OCI-LY1 (cell line): Measurements from ENCODE around the gene ZDHHC9.

Experiments
- H2AFZ ChIP-seq: fragments of 200-600 bp; sonication (generic), shearing (Covaris generic); 2 replicates; pipeline ENCODE4 v1.6.0; 2014; ENCODE audit warnings: antibody characterized with exemption, mild to moderate bottlenecking, low read length
- H3F3A ChIP-seq: fragments of 200-600 bp; sonication (generic), shearing (Covaris generic); 2 replicates; pipeline ENCODE4 v1.6.0; 2014; ENCODE audit warnings: mild to moderate bottlenecking, antibody characterized with exemption, low read length, moderate library complexity; ENCODE audit not compliant: insufficient read depth
- H3K27ac ChIP-seq: fragments of 200-600 bp; sonication (generic); 2 replicates; pipeline ENCODE4 v1.5.1; 2014; ENCODE audit warnings: low read length, mixed run types, mild to moderate bottlenecking, low read depth; ENCODE audit not compliant: poor library complexity, severe bottlenecking
- H3K27me3 ChIP-seq: fragments of 200-600 bp; sonication (generic); 2 replicates; pipeline ENCODE4 v1.6.0; 2014; ENCODE audit warnings: antibody characterized with exemption, mild to moderate bottlenecking, low read length, moderate library complexity; ENCODE audit not compliant: insufficient read depth
- H3K36me3 ChIP-seq: fragments of 200-600 bp; sonication (generic); 2 replicates; pipeline ENCODE4 v1.6.1; 2014; ENCODE audit warnings: mild to moderate bottlenecking, antibody characterized with exemption, low read length, moderate library complexity, mixed read lengths; ENCODE audit not compliant: insufficient read depth
- H3K4me1 ChIP-seq: fragments of 200-600 bp; sonication (generic); 2 replicates; pipeline ENCODE4 v1.5.1; 2014; ENCODE audit warnings: mild to moderate bottlenecking, low read length, moderate library complexity; ENCODE audit not compliant: insufficient read depth, severe bottlenecking
- H3K4me2 ChIP-seq: fragments of 200-600 bp; sonication (generic), shearing (Covaris generic); 2 replicates; pipeline ENCODE4 v1.6.1; 2014; ENCODE audit warnings: low read length
- H3K4me3 ChIP-seq: fragments of 200-600 bp; sonication (generic); 2 replicates; pipeline ENCODE4 v1.5.1; 2014; ENCODE audit warnings: low read length, low read depth, mild to moderate bottlenecking, mixed read lengths; ENCODE audit not compliant: poor library complexity, severe bottlenecking
- H3K79me2 ChIP-seq: fragments of 200-600 bp; shearing (Covaris generic); 2 replicates; pipeline ENCODE4 v1.6.1; 2016; ENCODE audit warnings: mixed run types, low read length, mixed read lengths; ENCODE audit not compliant: insufficient read depth
- H3K9ac ChIP-seq: fragments of 200-600 bp; sonication (generic), shearing (Covaris generic); 2 replicates; pipeline ENCODE4 v1.6.1; 2014; ENCODE audit warnings: mild to moderate bottlenecking, low read length, mixed read lengths
- H3K9me2 ChIP-seq: fragments of 200-600 bp; sonication (generic), shearing (Covaris generic); 2 replicates; pipeline ENCODE4 v1.6.1; 2014; ENCODE audit warnings: low read depth, mild to moderate bottlenecking, low read length, mixed read lengths
- H3K9me3 ChIP-seq: fragments of 200-600 bp; shearing (Covaris generic); 2 replicates; pipeline ENCODE4 v1.6.1; 2014; ENCODE audit warnings: low read length, mixed read lengths
- H4K20me1 ChIP-seq: fragments of 200-600 bp; sonication (generic), shearing (Covaris generic); 2 replicates; pipeline ENCODE4 v1.6.0; 2016; ENCODE audit warnings: mild to moderate bottlenecking, low read length; ENCODE audit not compliant: insufficient read depth
- CTCF ChIP-seq: fragments of 200-600 bp; sonication (generic), shearing (Covaris generic); IDR thresholded peaks from 2 replicates; pipeline ENCODE4 v1.5.1; 2017; ENCODE audit warnings: mild to moderate bottlenecking, antibody characterized with exemption, low read length, moderate library complexity, mixed read lengths
- EZH2 ChIP-seq: fragments of 200-600 bp; sonication (generic), shearing (Covaris generic); IDR thresholded peaks from 2 replicates; pipeline ENCODE4 v1.8.0; 2017; ENCODE audit warnings: borderline replicate concordance, mixed run types, mild to moderate bottlenecking, antibody characterized with exemption, low read length, moderate library complexity, mixed read lengths

Gene ZDHHC9

GRCh38 chrX:129802863-129803262 is 40.8 kb downstream of the ZDHHC9 start:
- H3K79me2 ChIP-seq, result no peaks in the 10 kb centered on the region
- TF ChIP-seq CTCF, result no peak
- no peak for TF ChIP-seq EZH2
- no peaks in the 10 kb centered on the region for H3K9me2 ChIP-seq
- peaks cover 20% of the 10 kb centered on the region for H3K36me3 ChIP-seq
- H3K4me2 ChIP-seq, result no peak overlapping the region
- H3K9me3 ChIP-seq, result no peaks in the 10 kb centered on the region
- H3F3A ChIP-seq, result no peaks in the 10 kb centered on the region
- no peak overlapping the region for H2AFZ ChIP-seq
- H3K9ac ChIP-seq, result no peak overlapping the region
- no peak overlapping the region for H3K4me3 ChIP-seq
- no peaks in the 10 kb centered on the region for H3K4me1 ChIP-seq
- H3K27me3 ChIP-seq, result no peaks in the 10 kb centered on the region
- no peaks in the 10 kb centered on the region for H4K20me1 ChIP-seq
- H3K27ac ChIP-seq, result no peak overlapping the region

DNA sequence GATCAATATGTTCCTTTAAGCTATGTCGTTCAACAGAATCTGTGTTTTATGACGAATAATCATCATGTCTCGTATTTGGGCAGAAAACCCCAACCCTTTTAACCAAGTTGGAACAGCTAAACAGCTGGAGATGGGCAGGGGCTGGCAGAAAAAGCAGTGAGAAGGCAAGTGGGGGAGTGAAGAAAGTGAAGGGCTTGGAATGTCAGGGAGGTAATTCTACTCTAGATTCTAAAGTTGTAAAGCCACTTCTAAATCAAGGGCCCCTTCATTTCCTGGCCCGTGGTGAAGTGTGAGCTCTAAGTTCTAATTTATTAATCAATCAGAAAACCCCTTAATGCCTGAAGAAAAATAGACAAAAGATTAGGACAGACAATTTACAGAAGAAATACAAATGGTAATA is 43.5 kb downstream of the ZDHHC9 start:
- no peaks in the 10 kb centered on the region for H3F3A ChIP-seq
- no peaks in the 10 kb centered on the region for H3K9me3 ChIP-seq
- peaks cover 20% of the 10 kb centered on the region for H3K36me3 ChIP-seq
- TF ChIP-seq CTCF (no peak), EZH2 (no peak)
- H2AFZ ChIP-seq, result no peak overlapping the region
- no peaks in the 10 kb centered on the region for H3K4me1 ChIP-seq
- H3K4me3 ChIP-seq, result no peak overlapping the region
- H3K9me2 ChIP-seq, result no peaks in the 10 kb centered on the region
- H3K27me3 ChIP-seq, result no peaks in the 10 kb centered on the region
- H3K4me2 ChIP-seq, result no peak overlapping the region
- H4K20me1 ChIP-seq, result no peaks in the 10 kb centered on the region
- no peak overlapping the region for H3K9ac ChIP-seq
- no peak overlapping the region for H3K27ac ChIP-seq
- H3K79me2 ChIP-seq, result no peaks in the 10 kb centered on the region

- H3K9ac ChIP-seq, result no peak overlapping the region
- H3K27me3 ChIP-seq, result no peaks in the 10 kb centered on the region
- H3F3A ChIP-seq, result no peaks in the 10 kb centered on the region
- no peak overlapping the region for H3K4me2 ChIP-seq
- H2AFZ ChIP-seq, result no peak overlapping the region
- no peaks in the 10 kb centered on the region for H4K20me1 ChIP-seq
- H3K9me3 ChIP-seq, result no peaks in the 10 kb centered on the region
- peaks cover 31% of the 10 kb centered on the region for H3K36me3 ChIP-seq
- H3K27ac ChIP-seq, result no peak overlapping the region
- H3K9me2 ChIP-seq, result no peaks in the 10 kb centered on the region
- H3K79me2 ChIP-seq, result no peaks in the 10 kb centered on the region
- TF ChIP-seq CTCF, result no peak
- no peak for TF ChIP-seq EZH2
- H3K4me3 ChIP-seq, result no peak overlapping the region
- no peaks in the 10 kb centered on the region for H3K4me1 ChIP-seq
Measured at GRCh38 chrX:129798888-129799287, 44.8 kb downstream of the ZDHHC9 start.
